Esophagus (tissue), 2 donors: ENCODE measurements around the gene NLGN2. TPM values are rescaled to one million over a fixed set of nuclear protein-coding genes. Genes with fewer than 3 reads are reported as not detected.

Experiments
- H3K27ac ChIP-seq, 2 donors: one replicate each; pipeline ENCODE4 v1.5.1; 2013; ENCODE audit warnings: low read depth in 2 of 2, mild to moderate bottlenecking in 2 of 2, inconsistent platforms in 1 of 2, low read length in 1 of 2, moderate library complexity in 1 of 2
- H3K27me3 ChIP-seq, 2 donors: one replicate each; pipeline ENCODE4 v1.6.1; 2013; ENCODE audit warnings: low read length in 2 of 2, control low read depth in 1 of 2, mild to moderate bottlenecking in 1 of 2; ENCODE audit not compliant: insufficient read depth in 2 of 2, control insufficient read depth in 1 of 2
- H3K36me3 ChIP-seq, 2 donors: one replicate each; pipeline ENCODE4 v1.6.1; 2013; ENCODE audit warnings: low read length in 1 of 2; ENCODE audit not compliant: control insufficient read depth in 2 of 2, insufficient read depth in 2 of 2
- H3K4me1 ChIP-seq, 2 donors: one replicate each; pipeline ENCODE4 v1.6.1; 2013; ENCODE audit warnings: low read length in 1 of 2; ENCODE audit not compliant: control insufficient read depth in 2 of 2, insufficient read depth in 2 of 2
- H3K4me3 ChIP-seq, 2 donors: one replicate each; pipeline ENCODE4 v1.5.1; 2013; ENCODE audit warnings: low read length in 2 of 2, mild to moderate bottlenecking in 2 of 2, low read depth in 1 of 2, moderate library complexity in 1 of 2
- H3K9me3 ChIP-seq, 2 donors: one replicate each; pipeline ENCODE4 v1.6.1; 2013; ENCODE audit warnings: mild to moderate bottlenecking in 2 of 2, low read depth in 1 of 2, low read length in 1 of 2, moderate library complexity in 1 of 2; ENCODE audit not compliant: control insufficient read depth in 2 of 2, insufficient read depth in 1 of 2
- WGBS, 2 donors: extraction: QIAGEN DNeasy Blood & Tissue Kit; methylation state at CpG; one replicate each; pipeline ENCODE4 v1.1.7; 2013; 5-methylcytosine and 5-hydroxymethylcytosine counted together
- polyA plus RNA-seq, 2 donors: library from polyadenylated mRNA; stranded (reverse); fragments of 200-250 nt; gene quantifications; one replicate each; pipeline ENCODE4 v1.2.3, GENCODE V29; 2013
- donor health status: healthy with polysubstance abuse.
- donor health status: Bipolar disorder and iron deficiency.

The NLGN2 gene
- polyA plus RNA-seq, 2 donors = 4.2 to 5.5 TPM

- H3K4me1 ChIP-seq = peaks cover 0 to 4% of the 10 kb centered on the region in 2 donors
- 93 to 94% methylated on average over 11 of the region's 11 CpGs for WGBS, 2 donors
- H3K27me3 ChIP-seq = no peaks in the 10 kb centered on the region
- no peaks in the 10 kb centered on the region for H3K36me3 ChIP-seq
- H3K27ac ChIP-seq = no peak overlapping the region
- H3K9me3 ChIP-seq = no peaks in the 10 kb centered on the region
- H3K4me3 ChIP-seq = no peak overlapping the region
These were observed 24.7 kb downstream of the NLGN2 start for GRCh38 chr17:7432296-7432695.

- no peaks in the 10 kb centered on the region for H3K9me3 ChIP-seq
- H3K27me3 ChIP-seq = no peaks in the 10 kb centered on the region
- 5 to 6% methylated on average over 49 of the region's 49 CpGs for WGBS, 2 donors
- H3K27ac ChIP-seq = peak overlapping the region; percentile 93 to 94
- H3K36me3 ChIP-seq = no peaks in the 10 kb centered on the region
- peak overlapping the region; percentile 63 to 69 for H3K4me3 ChIP-seq
- peaks cover 0 to 23% of the 10 kb centered on the region in 2 donors for H3K4me1 ChIP-seq
These were observed 28.3 kb downstream of the NLGN2 start for GRCh38 chr17:7435676-7436555.

- WGBS, 2 donors = 5% methylated on average over 92 of the region's 92 CpGs
- H3K9me3 ChIP-seq = no peaks in the 10 kb centered on the region
- H3K4me3 ChIP-seq = peak overlapping the region; percentile 63 to 69
- peak overlapping the region; percentile 93 to 94 for H3K27ac ChIP-seq
- peaks cover 0 to 23% of the 10 kb centered on the region in 2 donors for H3K4me1 ChIP-seq
- no peaks in the 10 kb centered on the region for H3K27me3 ChIP-seq
- H3K36me3 ChIP-seq = no peaks in the 10 kb centered on the region
These were observed 29.1 kb downstream of the NLGN2 start for GRCh38 chr17:7436556-7437368.

- WGBS, 2 donors = 27 to 29% methylated on average over 28 to 31 of the region's 31 CpGs
- peak overlapping the region; percentile 55 to 63 for H3K4me3 ChIP-seq
- H3K4me1 ChIP-seq = peaks cover 0 to 23% of the 10 kb centered on the region in 2 donors
- H3K27ac ChIP-seq = peak overlapping the region; percentile 72 to 93
- no peaks in the 10 kb centered on the region for H3K9me3 ChIP-seq
- no peaks in the 10 kb centered on the region for H3K36me3 ChIP-seq
- H3K27me3 ChIP-seq = no peaks in the 10 kb centered on the region
These were observed 29.8 kb downstream of the NLGN2 start for GRCh38 chr17:7437369-7437863.

GRCh38 chr17:7437950-7438614 lies 30.4 kb downstream of the NLGN2 start:
- H3K9me3 ChIP-seq = no peaks in the 10 kb centered on the region
- peak overlapping the region; percentile 55 to 60 for H3K4me3 ChIP-seq
- H3K27me3 ChIP-seq = no peaks in the 10 kb centered on the region
- peak overlapping the region; percentile 62 to 65 for H3K27ac ChIP-seq
- H3K4me1 ChIP-seq = peaks cover 0 to 23% of the 10 kb centered on the region in 2 donors
- no peaks in the 10 kb centered on the region for H3K36me3 ChIP-seq
- WGBS, 2 donors = 12 to 19% methylated on average over 46 to 48 of the region's 48 CpGs

- Histone ChIP-seq H3K4me3 (peak overlapping the region; percentile 55 to 60), H3K27me3 (no peaks in the 10 kb centered on the region), H3K4me1 (peaks cover 0 to 23% of the 10 kb centered on the region in 2 donors), H3K36me3 (no peaks in the 10 kb centered on the region), H3K27ac (peak overlapping the region; percentile 62 to 65), H3K9me3 (no peaks in the 10 kb centered on the region)
- 45 to 49% methylated on average over 11 of the region's 11 CpGs for WGBS, 2 donors
These were observed 31.2 kb downstream of the NLGN2 start for GRCh38 chr17:7438656-7439460.

- H3K4me1 ChIP-seq = peaks cover 0 to 28% of the 10 kb centered on the region in 2 donors
- H3K27me3 ChIP-seq = no peaks in the 10 kb centered on the region
- WGBS, 2 donors = 3% methylated on average over 22 to 50 of the region's 50 CpGs
- no peaks in the 10 kb centered on the region for H3K36me3 ChIP-seq
- peak within 1 kb of the TSS; percentile 55 to 60 for H3K4me3 ChIP-seq
- H3K27ac ChIP-seq = peak within 1 kb of the TSS; percentile 62 to 65
- H3K9me3 ChIP-seq = no peaks in the 10 kb centered on the region
These were observed 31.9 kb downstream of the NLGN2 start, which contains the start of gene FGF11 for GRCh38 chr17:7439462-7440112. Gene FGF11, plus strand, starts transcription at chr17:7439512. Its CDS starts 109 bp downstream, at chr17:7439621.

GRCh38 chr17:7440113-7440833 lies 32.6 kb downstream of the NLGN2 start:
- WGBS, 2 donors = 1 to 4% methylated on average over 36 to 46 of the region's 46 CpGs
- H3K27ac ChIP-seq = no peak overlapping the region
- peak overlapping the region; percentile 34 to 45 for H3K4me3 ChIP-seq
- H3K27me3 ChIP-seq = peaks cover 0 to 2% of the 10 kb centered on the region in 2 donors
- H3K4me1 ChIP-seq = peaks cover 3 to 33% of the 10 kb centered on the region in 2 donors
- no peaks in the 10 kb centered on the region for H3K36me3 ChIP-seq
- H3K9me3 ChIP-seq = no peaks in the 10 kb centered on the region
